B cell (primary cell): ENCODE data around the gene KCNJ12.

Experiments used
- CTCF ChIP-seq: fragments of 200-600 bp; IDR thresholded peaks from one replicate; pipeline ENCODE4 v1.8.0; 2022; ENCODE audit warnings: antibody characterized with exemption, mild to moderate bottlenecking
- EZH2 ChIP-seq: IDR thresholded peaks from 2 replicates; pipeline ENCODE4 v1.6.1; 2012; ENCODE audit warnings: borderline replicate concordance, low read depth, mild to moderate bottlenecking, moderate library complexity, low read length; ENCODE audit not compliant: insufficient read depth, poor library complexity, severe bottlenecking

- TF ChIP-seq CTCF (no peak), EZH2 (no peak)
These were observed 20.1 kb downstream of the KCNJ12 start for GRCh38 chr17:21396237-21396636.
